Mucosa of stomach (tissue), 1 donor: ENCODE measurements around the gene SLC2A10.
"Not testable (repeated sequence)": the region's sequence is repeated elsewhere in the genome, so short reads cannot be mapped to it uniquely, and the experiment has no call there.

Experiments
- H3K27me3 ChIP-seq: one replicate; pipeline ENCODE4 v1.7.0; 2013; ENCODE audit warnings: mild to moderate bottlenecking, low read length; ENCODE audit not compliant: control insufficient read depth, insufficient read depth
- H3K36me3 ChIP-seq: one replicate; pipeline ENCODE4 v1.7.0; 2013; ENCODE audit warnings: low read length; ENCODE audit not compliant: control insufficient read depth, insufficient read depth
- H3K4me1 ChIP-seq: one replicate; pipeline ENCODE4 v1.7.0; 2013; ENCODE audit warnings: mild to moderate bottlenecking, low read length; ENCODE audit not compliant: control insufficient read depth, insufficient read depth
- H3K4me3 ChIP-seq: one replicate; pipeline ENCODE4 v1.7.0; 2013; ENCODE audit warnings: low read length
- H3K9ac ChIP-seq: one replicate; pipeline ENCODE4 v1.7.0; 2013; ENCODE audit warnings: mild to moderate bottlenecking, low read length, moderate library complexity
- H3K9me3 ChIP-seq: one replicate; pipeline ENCODE4 v1.7.0; 2013; ENCODE audit warnings: mild to moderate bottlenecking, low read length, moderate library complexity; ENCODE audit not compliant: control insufficient read depth
- donor health status: Pancreatic carcinoma.

The SLC2A10 gene

GRCh38 chr20:46673394-46674252, 35.8 kb upstream of the SLC2A10 start:
- Histone ChIP-seq H3K36me3 (no peaks in the 10 kb centered on the region), H3K27me3 (no peaks in the 10 kb centered on the region), H3K9ac (no peak overlapping the region), H3K9me3 (no peaks in the 10 kb centered on the region), H3K4me3 (no peak overlapping the region), H3K4me1 (no peaks in the 10 kb centered on the region)

- Histone ChIP-seq H3K9ac (no peak overlapping the region), H3K4me3 (no peak overlapping the region), H3K4me1 (no peaks in the 10 kb centered on the region), H3K27me3 (no peaks in the 10 kb centered on the region), H3K9me3 (no peaks in the 10 kb centered on the region), H3K36me3 (no peaks in the 10 kb centered on the region)
Measured at GRCh38 chr20:46674253-46675083, 35.0 kb upstream of the SLC2A10 start.

- not testable (repeated sequence) for H3K4me3 ChIP-seq, H3K27me3 ChIP-seq, H3K9ac ChIP-seq, H3K4me1 ChIP-seq, H3K9me3 ChIP-seq, H3K36me3 ChIP-seq
Measured at GRCh38 chr20:46676649-46677316, 32.7 kb upstream of the SLC2A10 start.

GRCh38 chr20:46677608-46678007, 31.8 kb upstream of the SLC2A10 start:
- Histone ChIP-seq H3K36me3 (no peaks in the 10 kb centered on the region), H3K27me3 (no peaks in the 10 kb centered on the region), H3K4me1 (peaks cover 1% of the 10 kb centered on the region), H3K4me3 (no peak overlapping the region), H3K9me3 (no peaks in the 10 kb centered on the region), H3K9ac (no peak overlapping the region)

GRCh38 chr20:46678516-46678915, 30.9 kb upstream of the SLC2A10 start:
- H3K9ac ChIP-seq, result no peak overlapping the region
- H3K4me3 ChIP-seq, result no peak overlapping the region
- H3K9me3 ChIP-seq, result no peaks in the 10 kb centered on the region
- H3K36me3 ChIP-seq, result no peaks in the 10 kb centered on the region
- H3K4me1 ChIP-seq, result peaks cover 9% of the 10 kb centered on the region
- H3K27me3 ChIP-seq, result no peaks in the 10 kb centered on the region

- no peaks in the 10 kb centered on the region for H3K36me3 ChIP-seq
- no peaks in the 10 kb centered on the region for H3K9me3 ChIP-seq
- H3K4me3 ChIP-seq, result no peak overlapping the region
- H3K9ac ChIP-seq, result no peak overlapping the region
- H3K27me3 ChIP-seq, result no peaks in the 10 kb centered on the region
- H3K4me1 ChIP-seq, result peaks cover 11% of the 10 kb centered on the region
Measured at GRCh38 chr20:46680684-46681031, 28.8 kb upstream of the SLC2A10 start.

GRCh38 chr20:46681032-46681854, 28.2 kb upstream of the SLC2A10 start:
- H3K9me3 ChIP-seq, result no peaks in the 10 kb centered on the region
- H3K27me3 ChIP-seq, result no peaks in the 10 kb centered on the region
- H3K9ac ChIP-seq, result no peak overlapping the region
- H3K4me3 ChIP-seq, result no peak overlapping the region
- no peaks in the 10 kb centered on the region for H3K36me3 ChIP-seq
- peaks cover 11% of the 10 kb centered on the region for H3K4me1 ChIP-seq

- H3K9ac ChIP-seq, result peak overlapping the region; percentile 28
- H3K36me3 ChIP-seq, result no peaks in the 10 kb centered on the region
- peaks cover 20% of the 10 kb centered on the region for H3K4me1 ChIP-seq
- no peak overlapping the region for H3K4me3 ChIP-seq
- no peaks in the 10 kb centered on the region for H3K27me3 ChIP-seq
- H3K9me3 ChIP-seq, result no peaks in the 10 kb centered on the region
Measured at GRCh38 chr20:46682063-46682821, 27.2 kb upstream of the SLC2A10 start.

- no peaks in the 10 kb centered on the region for H3K36me3 ChIP-seq
- peaks cover 29% of the 10 kb centered on the region for H3K4me1 ChIP-seq
- H3K9ac ChIP-seq, result peak overlapping the region; percentile 40
- H3K27me3 ChIP-seq, result no peaks in the 10 kb centered on the region
- no peaks in the 10 kb centered on the region for H3K9me3 ChIP-seq
- H3K4me3 ChIP-seq, result no peak overlapping the region
Measured at GRCh38 chr20:46683011-46683667, 26.3 kb upstream of the SLC2A10 start.

- no peaks in the 10 kb centered on the region for H3K9me3 ChIP-seq
- H3K4me3 ChIP-seq, result no peak overlapping the region
- peaks cover 31% of the 10 kb centered on the region for H3K4me1 ChIP-seq
- no peaks in the 10 kb centered on the region for H3K36me3 ChIP-seq
- H3K27me3 ChIP-seq, result no peaks in the 10 kb centered on the region
- H3K9ac ChIP-seq, result peak overlapping the region; percentile 40
Measured at GRCh38 chr20:46683668-46683938, 25.8 kb upstream of the SLC2A10 start.
